ENCODE data around the gene PCDHA6.
"Not testable (repeated sequence)": the region's sequence is repeated elsewhere in the genome, so short reads cannot be mapped to it uniquely, and the experiment has no call there.

The PCDHA6 gene

DNA sequence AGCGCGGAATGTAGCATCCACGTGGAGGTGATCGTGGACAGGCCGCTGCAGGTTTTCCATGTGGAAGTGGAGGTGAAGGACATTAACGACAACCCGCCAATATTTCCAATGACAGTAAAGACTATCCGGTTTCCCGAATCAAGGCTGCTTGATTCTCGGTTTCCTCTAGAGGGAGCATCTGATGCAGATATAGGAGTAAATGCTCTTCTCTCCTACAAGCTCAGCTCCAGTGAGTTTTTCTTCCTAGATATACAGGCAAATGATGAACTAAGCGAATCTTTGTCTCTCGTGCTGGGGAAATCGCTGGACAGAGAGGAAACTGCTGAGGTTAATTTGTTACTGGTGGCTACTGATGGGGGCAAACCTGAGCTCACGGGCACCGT is 32.5 kb upstream of the PCDHA6 start:
- DNase-seq (ENCODE audit: extremely low spot score): no peak
- POLR2A ChIA-PET: no interaction called here

GRCh38 chr5:140796072-140796717 is 31.6 kb upstream of the PCDHA6 start:
- POLR2A ChIA-PET; DNase-seq (ENCODE audit: extremely low spot score); CTCF ChIA-PET: not testable (repeated sequence)

More for the DNA sequence above, 32.5 kb upstream of the PCDHA6 start:
- CTCF ChIA-PET: no interaction called here
- no peak for TF ChIP-seq CTCF (IDR thresholded peaks at IDR 0.05; ENCODE audit: control extremely low read depth, extremely low read depth, low read depth, missing control alignments)

- TF ChIP-seq CTCF (IDR thresholded peaks at IDR 0.05; ENCODE audit: control extremely low read depth, extremely low read depth, low read depth, missing control alignments): no peak
- no peak for DNase-seq (ENCODE audit: extremely low spot score)
- POLR2A ChIA-PET: no interaction called here
- CTCF ChIA-PET: no interaction called here
Measured at GRCh38 chr5:140796718-140797095, 31.1 kb upstream of the PCDHA6 start.

- ChIA-PET POLR2A (no interaction called here), CTCF (no interaction called here)
- no peak for TF ChIP-seq CTCF (IDR thresholded peaks at IDR 0.05; ENCODE audit: control extremely low read depth, extremely low read depth, low read depth, missing control alignments)
- DNase-seq (ENCODE audit: extremely low spot score): no peak
Measured at GRCh38 chr5:140800816-140801493, 26.8 kb upstream of the PCDHA6 start, which contains the start of gene PCDHA3. Gene PCDHA3 (plus strand): TSS chr5:140801057.

DNA sequence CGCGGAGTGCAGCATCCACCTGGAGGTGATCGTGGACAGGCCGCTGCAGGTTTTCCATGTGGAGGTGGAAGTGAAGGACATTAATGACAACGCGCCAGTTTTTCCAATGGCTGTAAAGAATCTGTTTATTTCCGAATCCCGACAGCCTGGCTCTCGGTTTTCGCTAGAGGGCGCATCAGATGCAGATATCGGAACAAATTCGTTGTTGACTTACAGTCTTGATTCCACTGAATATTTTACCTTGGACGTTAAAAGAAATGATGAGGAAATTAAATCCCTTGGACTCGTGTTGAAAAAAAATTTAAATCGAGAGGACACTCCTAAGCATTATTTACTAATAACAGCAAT is 26.3 kb upstream of the PCDHA6 start:
- CTCF ChIA-PET: no interaction called here
- POLR2A ChIA-PET: no interaction called here
- no peak for DNase-seq (ENCODE audit: extremely low spot score)
- no peak for TF ChIP-seq CTCF (IDR thresholded peaks at IDR 0.05; ENCODE audit: control extremely low read depth, extremely low read depth, low read depth, missing control alignments)

- POLR2A ChIA-PET; DNase-seq (ENCODE audit: extremely low spot score); CTCF ChIA-PET: not testable (repeated sequence)
Measured at GRCh38 chr5:140802381-140802780, 25.4 kb upstream of the PCDHA6 start.

- POLR2A ChIA-PET: no interaction called here
- CTCF ChIA-PET: no interaction called here
- TF ChIP-seq CTCF (IDR thresholded peaks at IDR 0.05; ENCODE audit: control extremely low read depth, extremely low read depth, low read depth, missing control alignments): no peak
- DNase-seq (ENCODE audit: extremely low spot score): no peak
Measured at GRCh38 chr5:140802781-140803271, 24.9 kb upstream of the PCDHA6 start.

Data from GM10248 (cell line).